ENCODE results near the gene QRICH1.

Gene QRICH1, protein sequence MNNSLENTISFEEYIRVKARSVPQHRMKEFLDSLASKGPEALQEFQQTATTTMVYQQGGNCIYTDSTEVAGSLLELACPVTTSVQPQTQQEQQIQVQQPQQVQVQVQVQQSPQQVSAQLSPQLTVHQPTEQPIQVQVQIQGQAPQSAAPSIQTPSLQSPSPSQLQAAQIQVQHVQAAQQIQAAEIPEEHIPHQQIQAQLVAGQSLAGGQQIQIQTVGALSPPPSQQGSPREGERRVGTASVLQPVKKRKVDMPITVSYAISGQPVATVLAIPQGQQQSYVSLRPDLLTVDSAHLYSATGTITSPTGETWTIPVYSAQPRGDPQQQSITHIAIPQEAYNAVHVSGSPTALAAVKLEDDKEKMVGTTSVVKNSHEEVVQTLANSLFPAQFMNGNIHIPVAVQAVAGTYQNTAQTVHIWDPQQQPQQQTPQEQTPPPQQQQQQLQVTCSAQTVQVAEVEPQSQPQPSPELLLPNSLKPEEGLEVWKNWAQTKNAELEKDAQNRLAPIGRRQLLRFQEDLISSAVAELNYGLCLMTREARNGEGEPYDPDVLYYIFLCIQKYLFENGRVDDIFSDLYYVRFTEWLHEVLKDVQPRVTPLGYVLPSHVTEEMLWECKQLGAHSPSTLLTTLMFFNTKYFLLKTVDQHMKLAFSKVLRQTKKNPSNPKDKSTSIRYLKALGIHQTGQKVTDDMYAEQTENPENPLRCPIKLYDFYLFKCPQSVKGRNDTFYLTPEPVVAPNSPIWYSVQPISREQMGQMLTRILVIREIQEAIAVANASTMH

DNA sequence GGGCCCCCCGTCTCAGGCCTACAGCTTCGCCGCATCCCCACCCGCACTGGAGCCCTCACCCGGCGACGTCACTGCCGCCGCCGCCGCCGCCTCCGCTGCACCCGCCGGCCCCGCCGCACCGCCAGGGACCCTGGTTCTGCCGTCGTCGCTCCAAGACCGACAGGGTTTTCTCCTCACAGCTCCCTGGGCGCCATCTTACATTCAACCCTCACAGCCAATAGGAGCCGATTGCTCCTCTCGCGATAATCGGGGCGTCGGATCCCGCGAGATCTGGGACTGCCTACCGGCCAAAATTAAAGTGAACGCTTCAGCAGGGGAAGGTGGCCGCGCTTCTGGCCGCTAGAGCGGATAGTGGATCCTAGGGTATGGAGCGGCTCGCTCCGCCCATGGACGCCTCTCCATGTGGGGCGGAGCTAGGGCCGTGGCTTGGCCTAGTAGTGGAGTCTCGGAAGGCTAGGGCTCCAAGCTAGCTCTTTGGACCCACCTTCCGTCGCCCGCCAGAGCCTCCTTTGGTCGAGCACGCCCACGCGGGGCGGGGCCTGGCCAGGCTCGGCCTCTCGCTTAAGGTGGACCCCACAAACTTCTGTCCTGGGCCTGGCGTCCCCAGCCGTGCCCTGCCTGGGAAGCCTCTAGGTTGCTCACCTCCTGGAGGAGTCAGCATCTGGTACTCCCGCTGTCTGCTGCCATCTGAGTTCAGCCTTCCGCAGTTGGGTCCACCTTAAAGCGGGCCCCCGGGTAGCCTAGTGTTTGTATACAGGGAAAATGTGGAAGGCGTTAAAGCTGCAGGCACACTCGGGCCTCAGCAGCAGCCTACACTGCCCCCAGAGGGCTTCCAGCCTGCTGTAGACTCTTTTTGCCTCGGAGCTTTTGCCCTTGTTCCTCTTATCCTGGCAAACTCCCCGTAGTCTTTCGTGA lies at the start of gene QRICH1:
TSS of gene QRICH1 (minus strand) at position 219 of the 915 bp plus-strand sequence. CDS start 17,054 bp downstream, outside the sequence.
- peak; percentile 96 for DNase-seq (ENCODE audit: low spot score)

DNA sequence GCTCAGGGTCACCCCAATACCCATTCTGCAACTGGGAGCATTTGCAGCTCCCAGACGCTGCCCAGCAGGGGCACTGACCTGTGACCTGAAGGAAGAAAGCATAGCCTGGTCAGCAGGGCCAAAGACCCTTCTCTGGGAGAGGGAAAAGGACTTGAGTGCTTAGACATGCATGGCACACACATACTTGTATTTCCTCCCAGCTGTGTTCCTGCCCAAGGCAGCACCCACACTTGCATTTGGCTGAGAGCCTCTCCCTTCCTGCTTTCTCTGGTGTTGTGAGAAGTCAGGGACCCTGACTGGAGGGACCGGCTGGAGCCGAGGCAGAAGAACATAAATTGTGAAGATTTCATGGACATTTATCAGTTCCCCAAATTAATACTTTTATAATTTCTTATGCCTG lies 46.2 kb upstream of the QRICH1 start:
- no peak for DNase-seq (ENCODE audit: low spot score)

DNA sequence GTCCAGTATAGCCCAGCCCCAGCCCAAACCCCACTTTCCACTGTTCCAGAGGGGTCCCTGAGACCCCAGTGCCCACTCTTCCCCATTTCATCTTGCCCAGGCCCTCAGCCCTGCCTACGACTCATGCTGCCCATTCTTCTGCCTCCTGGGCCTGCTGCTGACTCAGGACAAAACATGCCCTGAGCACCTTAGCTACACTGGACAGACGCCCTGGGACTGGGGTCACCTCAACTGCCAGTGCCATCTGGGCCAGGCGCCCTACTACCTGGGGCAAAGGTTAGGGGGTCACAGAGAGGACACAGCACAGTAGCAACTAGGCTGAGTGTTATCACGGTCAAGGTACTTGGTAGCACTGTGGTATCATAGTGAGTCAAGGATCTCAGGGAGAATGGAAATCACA lies 41.6 kb upstream of the QRICH1 start:
- DNase-seq (ENCODE audit: low spot score): no peak

DNA sequence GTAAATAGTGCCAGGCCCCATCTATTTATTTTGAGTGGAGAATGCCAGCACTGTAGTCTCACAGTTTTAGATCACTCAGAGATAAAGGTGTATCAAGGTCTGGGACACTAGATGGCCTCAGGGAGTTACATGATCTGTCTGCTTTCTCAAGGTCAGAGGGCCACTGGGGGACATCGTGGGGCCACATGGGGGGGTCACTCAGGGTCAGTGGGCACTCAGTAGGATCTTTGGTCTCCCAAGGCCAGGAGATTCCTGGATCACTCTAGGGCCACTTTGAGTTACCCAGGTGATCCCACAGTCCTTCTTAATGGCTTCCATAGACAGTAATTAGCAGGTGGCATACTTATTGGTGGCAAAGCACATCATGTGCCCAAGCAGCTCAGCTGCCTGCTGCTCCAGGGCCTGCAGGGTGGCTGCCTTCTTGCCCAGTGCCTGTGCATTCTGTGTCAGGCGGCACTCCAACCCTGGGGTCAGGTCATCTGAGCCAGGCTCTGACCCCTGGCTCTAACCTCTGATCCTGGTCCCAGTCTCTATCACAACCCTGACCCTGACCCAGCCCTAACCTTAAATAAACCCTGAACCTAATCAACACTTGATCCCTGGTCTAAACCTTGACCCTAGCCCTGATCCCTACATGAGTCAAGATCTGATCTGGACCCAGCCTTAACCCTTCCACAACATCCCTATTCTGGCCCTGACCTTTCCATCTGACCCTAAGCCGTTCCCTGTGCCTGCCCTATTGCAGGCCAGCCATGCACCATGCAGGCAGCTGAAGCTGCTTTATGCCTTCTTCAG lies 40.8 kb upstream of the QRICH1 start:
- DNase-seq (ENCODE audit: low spot score): no peak

DNA sequence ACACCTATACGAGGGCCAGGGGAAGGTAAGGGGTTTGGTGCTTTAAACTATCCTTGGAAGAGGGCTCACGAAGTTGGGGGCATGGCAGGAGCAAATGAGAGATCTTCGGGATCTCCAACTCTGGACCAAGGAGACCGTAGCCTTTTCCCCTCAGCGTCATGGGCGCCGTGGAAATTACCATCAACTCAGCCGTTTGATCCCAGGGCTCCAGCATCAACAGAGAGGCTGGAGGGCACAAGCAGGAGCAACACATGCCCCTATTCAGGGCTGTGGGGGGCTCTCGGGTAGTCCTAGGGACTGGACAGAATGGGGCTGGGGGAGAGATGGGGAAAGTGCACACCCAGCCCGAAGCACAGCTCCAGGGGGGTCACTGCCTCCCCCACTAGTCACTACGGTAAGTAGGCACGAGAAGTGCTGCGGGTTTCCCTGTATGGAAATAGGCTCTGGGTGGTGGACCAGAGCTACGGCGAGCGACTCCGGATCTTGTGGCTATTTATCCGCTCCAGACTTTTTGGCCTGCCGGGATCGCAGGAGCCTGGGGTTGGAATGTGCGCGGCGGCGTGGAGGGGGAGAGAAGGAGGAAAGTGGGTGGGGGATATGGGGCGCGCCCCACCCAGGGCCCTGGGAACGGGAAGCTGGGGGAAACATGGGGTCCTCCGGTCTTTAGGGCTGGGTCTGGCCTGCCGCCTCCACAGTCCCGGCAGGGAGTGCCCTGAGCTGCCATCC lies 39.5 kb upstream of the QRICH1 start:
- DNase-seq (ENCODE audit: low spot score): no peak

DNA sequence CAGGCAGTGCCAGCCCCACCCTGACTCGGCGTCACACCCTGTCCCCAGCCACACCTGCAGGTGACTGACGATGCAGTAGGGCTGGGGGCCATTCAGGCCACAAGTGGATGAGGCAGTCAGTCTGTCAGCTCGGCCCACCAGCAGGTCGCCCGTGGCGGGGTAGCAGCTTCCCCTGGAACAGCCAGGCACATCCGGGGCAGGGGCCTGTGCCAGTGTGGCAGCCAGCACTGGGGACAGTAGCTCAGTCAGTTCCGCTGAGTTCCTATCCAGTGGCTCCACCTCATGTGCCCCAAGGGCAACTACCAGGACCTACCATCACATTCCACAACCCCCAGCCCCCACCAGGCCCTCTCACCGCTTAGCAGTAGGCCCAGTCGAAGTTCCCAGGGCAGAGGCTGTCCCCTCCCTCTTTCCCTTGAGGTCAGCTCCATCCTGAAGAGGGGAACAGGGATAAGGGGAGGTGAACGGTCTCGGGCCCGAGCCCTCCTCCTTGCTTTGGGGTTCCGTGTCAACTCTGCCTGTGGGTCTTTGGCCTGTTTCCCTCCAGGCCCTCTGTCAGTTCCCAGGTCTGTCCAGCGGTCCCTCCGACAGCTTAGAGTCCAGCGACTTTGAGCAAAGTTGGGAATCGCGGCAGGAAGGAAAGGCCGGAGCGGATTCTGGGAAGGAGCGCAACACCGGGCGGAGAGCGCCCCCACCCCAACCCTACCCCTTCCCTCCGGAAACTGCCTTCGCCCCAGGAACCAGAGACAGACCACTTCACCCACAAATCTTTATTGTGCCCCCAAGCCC lies 38.8 kb upstream of the QRICH1 start, which contains the start of gene LAMB2:
TSS of gene LAMB2 (minus strand) at position 614 of the 789 bp plus-strand sequence. CDS start at position 431, 183 bp downstream.
- DNase-seq (ENCODE audit: low spot score): no peak

DNA sequence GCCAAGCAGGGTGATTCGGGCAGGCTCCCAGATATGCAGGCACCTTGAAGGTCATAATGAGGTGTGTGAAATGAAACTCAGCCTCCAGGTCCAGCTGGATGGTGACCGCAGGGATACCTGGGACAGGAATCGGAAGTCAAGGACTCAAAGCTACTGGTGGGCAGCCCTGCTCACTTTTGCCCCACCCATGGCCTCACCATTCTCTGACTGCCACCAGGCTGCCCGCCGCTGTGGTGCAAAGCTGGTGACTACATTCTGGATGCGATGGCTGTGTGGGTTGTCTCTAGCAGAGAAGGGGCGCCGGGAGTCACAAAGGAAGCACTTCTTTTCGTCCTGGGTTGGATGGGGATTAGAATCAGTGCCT lies 38.2 kb upstream of the QRICH1 start:
- DNase-seq (ENCODE audit: low spot score): no peak

DNA sequence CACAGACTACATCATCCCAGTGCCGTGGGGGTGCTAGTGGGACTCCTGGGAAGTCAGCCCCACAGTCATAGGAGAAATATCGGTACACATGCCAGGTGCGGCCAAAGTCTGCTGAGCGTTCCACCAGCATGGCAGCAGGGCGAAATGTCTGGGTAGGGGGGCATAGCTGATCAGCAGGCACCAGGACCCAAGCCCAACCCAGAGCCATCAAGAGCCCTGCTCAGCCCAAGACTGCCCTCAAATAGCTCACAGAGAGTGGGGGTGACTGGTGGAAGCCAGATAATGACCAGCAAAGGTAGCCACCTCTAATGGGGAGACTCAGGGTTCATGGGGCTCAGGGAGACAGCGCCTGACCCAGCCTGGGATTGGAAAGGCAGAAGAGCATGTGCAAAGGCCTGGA lies 37.7 kb upstream of the QRICH1 start:
- no peak for DNase-seq (ENCODE audit: low spot score)

DNA sequence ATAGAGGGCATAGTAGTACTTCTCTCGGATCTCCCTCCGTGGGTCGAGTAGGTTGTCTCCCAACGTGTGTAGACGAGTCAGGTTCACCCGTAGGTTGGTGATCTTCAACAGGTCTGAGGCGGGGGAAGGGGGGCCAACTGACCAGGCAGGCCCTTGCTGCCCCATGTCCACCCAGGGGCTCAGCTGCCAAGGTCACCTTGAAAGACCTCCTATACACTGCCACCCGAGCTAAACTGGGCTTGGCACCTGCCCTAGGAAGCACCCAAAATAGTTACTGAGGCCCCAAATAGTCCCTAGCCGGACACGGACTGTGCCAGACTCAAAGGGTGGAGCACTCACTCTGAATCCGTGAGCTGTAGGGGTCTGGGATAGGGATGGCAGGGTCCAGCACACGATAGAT lies 37.2 kb upstream of the QRICH1 start:
- DNase-seq (ENCODE audit: low spot score): no peak

DNA sequence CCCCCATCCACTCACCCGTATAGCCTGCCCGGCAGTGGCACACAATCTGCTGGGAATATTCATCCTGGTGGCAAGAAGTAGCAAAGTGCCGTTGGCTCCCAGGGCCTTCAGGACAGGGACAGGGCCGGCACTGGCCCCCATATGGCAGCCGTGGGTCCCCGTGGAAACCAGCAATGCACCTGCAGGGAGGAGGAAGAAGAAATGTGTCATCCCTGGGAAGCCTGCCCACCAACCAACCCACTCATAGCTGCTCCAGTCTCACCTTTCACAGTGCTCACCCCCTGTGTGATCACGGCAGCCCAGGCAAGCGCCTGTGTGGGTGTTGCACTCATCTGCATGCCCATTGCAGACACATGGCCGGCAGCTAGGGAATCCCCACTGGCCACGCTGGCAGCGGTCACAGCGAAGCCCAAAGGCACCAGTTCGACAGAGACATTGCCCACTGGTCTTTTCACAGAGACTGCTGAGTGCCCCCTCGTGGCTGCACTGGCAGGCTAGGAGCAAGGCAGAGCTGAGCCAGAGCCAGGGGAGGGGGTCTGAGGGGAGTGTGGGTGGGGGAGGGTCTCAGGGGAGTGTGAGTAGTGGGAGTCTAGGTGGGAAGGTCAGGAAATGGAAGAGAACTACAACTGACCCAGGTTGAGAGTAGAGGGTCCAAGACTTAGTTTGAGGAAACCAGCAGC lies 31.3 kb upstream of the QRICH1 start:
- DNase-seq (ENCODE audit: low spot score): no peak

DNA sequence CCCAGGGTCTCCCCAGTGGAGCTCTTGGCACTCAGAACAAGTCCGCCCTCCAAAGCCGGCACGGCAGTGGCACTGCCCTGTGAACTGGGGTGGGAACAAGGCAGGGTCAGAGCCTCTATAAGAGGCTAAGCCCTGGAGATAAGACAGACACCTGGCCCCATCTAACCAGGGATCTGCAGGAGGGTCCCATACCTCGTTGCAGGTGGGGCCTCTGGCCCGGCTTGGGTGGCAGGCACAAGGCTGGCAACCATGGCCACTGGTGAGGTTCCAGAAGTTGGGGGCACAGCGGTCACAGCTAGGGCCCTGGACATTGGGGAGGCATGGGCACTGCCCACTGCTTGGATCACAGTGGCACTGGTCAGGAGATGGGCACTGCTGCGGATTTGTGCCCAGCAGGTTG lies 30.3 kb upstream of the QRICH1 start:
- no peak for DNase-seq (ENCODE audit: low spot score)

DNA sequence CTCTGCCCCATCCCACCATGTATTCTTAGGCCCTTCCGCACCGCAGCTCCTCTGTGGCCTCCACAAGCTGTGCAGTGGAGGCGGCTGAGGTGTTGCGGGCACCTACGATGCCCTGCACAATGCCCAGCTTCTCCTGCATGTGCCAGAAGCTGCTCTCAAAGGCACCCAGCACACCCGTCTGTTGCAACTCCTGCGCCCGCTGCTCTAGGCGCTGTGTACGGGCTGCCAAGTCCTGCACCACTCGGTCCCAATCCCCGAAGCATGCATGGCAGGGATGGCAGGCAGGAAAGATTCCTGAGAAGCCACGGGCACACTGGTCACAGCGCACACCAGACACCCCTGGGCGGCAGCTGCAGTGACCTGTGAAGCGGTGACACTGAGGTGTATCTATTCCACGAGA lies 29.8 kb upstream of the QRICH1 start:
- DNase-seq (ENCODE audit: low spot score): no peak

DNA sequence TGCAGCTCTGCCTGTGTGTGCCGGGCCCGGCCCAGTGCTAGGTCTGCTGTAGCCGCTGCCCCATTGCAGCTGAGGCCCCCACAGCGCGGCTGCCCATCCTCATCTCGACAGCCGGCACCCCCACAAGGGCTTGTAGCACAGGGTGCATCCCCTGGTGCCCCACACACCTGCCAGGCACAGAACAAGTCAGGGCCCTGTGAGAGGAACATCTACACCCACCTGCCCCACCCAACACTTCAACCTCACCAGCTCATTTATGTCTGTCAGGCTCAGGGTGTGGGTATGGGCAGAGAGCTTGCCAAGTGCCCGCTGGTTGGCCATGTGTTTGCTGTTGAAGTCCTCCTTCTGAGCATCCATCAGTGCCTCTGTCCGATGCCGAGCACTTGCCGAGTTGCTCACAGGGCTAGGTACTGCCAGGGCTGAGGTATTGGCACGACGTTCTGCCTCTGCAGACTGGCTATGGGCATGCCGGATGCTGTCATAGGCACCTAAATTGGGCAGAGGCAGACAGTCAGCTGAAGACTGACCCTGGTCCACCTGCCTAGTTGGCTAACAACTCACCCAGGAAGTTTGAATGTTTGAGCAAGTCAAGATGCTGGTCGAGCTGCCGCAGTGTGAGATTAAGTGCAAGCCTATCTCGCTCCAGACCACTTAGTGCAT lies 29.1 kb upstream of the QRICH1 start:
- DNase-seq (ENCODE audit: low spot score): no peak

DNA sequence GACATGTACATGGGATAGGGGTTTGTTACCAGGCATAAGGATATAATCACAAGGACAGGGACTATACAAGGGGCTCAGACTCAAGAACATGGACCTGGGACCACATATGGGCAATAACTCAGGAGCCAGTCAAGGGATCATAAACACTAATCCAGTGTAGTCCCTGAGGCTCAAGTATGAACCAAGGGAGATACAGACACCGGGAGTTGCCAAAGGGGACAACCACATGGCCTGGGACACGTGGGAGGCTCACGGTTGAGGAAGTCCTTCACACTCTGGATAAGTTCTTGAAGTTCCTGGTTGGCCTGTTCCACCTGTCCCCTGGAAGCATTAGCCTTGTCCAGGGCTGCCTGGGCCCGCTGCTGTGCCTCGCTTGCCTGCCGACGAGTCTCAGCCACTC lies 28.6 kb upstream of the QRICH1 start:
- no peak for DNase-seq (ENCODE audit: low spot score)

DNA sequence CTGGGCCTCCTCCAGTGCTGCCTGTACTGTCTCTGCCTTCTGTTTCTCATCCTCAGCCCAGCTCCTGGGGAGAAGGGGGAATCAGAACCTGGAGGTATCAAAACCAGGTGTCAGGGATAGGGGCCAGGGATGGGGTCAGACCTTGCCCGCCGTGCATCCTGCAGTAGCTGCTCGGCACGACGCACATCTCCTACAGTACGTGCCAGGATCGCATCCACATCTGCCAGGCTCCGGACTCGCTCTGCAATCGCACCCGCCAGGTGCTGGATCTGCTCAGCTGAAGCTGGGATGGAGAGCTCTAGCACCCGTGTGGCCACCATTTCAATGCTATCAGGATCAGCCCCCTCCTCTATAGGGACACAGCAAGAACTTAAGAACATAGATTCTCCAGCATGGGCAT lies 28.2 kb upstream of the QRICH1 start:
- DNase-seq (ENCODE audit: low spot score): no peak

DNA sequence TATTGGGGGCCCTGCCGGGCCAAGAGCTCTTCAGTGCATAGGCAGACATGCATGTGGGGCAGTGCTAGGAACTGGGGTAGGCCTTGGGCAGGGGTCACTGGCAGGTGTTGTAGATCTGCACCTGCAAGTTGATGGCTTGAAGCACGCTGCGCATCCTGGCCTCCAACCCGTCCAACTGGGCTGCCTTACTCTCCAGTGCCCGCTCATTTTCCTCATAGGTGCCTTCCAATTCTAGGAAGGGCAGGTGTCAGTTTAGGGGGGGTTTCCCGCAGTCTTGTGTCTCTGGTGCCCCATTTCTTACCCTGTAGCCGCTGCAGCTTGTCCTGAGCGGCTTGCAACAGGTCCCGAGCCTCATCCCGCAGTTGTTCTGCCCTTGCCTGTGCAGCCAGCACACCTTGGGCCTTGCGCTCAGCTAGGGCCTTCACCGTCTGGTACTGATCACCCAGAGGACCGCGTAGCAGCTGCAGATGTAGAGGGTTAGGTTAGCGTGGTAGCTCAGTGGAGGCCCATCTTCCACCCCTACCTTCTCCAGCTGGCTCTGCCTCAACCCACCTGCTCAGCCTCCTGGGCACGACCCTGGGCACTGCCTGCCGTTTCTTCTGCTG lies 27.4 kb upstream of the QRICH1 start:
- no peak for DNase-seq (ENCODE audit: low spot score)

DNA sequence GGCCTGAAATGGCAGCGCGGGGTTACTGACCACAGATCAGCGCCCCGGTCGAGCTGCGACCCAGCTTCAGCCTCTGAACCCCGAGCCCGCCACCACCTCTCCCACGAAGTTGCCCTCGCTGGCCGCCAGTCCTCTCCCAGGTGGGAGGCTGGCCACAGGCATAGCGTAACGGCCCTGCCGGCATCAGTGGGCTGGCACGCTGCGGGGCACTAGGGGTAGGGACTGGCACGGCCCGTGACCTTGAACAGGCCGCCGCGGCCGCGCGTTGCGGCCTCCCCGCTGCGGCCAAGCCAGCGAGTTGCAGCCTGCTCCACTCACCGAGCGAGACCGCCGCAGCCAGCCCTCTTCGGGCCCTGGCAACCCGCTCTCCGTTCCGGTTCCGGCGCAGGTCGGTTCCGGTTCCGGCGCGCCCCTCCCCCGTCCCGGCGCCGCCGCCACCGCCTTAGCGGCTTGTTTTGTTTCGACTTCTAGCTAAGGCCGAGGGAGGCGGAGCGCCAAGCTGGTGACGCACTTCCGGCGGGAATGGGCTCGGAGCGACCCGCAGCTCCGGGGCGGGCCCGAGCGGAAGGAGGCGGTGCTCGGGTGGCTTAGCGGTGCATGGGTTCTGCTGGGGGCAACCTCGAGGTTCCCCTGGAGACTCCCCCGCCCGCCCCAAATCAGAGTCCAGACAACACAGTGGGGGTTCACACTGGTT lies 26.7 kb upstream of the QRICH1 start, which contains the start of gene USP19:
TSS of gene USP19 (minus strand) at position 386 of the 694 bp plus-strand sequence. CDS start 1,678 bp downstream, outside the sequence.
- peak; percentile 93 for DNase-seq (ENCODE audit: low spot score)

DNA sequence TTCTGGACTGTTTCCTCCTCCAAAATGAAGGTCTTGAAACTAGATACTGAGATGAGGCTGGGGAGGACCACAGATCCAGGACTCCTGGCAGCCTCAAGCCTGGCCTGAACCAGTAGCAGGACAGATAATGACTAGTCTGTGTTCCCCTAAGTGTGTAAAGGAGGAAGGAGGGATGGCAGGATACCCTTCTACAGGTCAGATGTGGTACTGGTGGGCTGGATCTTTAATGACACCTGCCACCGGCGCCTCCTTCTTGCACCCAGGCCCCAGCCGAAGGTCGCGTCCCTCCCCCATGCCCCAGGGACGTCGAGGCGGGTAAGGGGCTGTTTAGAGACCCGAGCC lies 26.2 kb upstream of the QRICH1 start:
- no peak for DNase-seq (ENCODE audit: low spot score)
